Spleen (tissue), 7 donors: ENCODE data around the gene TNXB.
"Not testable (repeated sequence)": the region's sequence is repeated elsewhere in the genome, so short reads cannot be mapped to it uniquely, and the experiment has no call there.

Source experiments
- CTCF ChIP-seq, 11 experiments: fragments of 200-600 bp in 7 of 11; fragments of 450-650 bp in 4 of 11; sonication (generic) in 4 of 11; IDR thresholded peaks in 8 of 11; conservative IDR thresholded peaks in 3 of 11; 1 replicate in 7 of 11; 2 replicates in 4 of 11; pipeline versions ENCODE4 v1.4.0 to v1.8.0; 2016 to 2021; ENCODE audit warnings: antibody characterized with exemption in 11 of 11, inconsistent platforms in 4 of 11, mild to moderate bottlenecking in 1 of 11
- POLR2A ChIP-seq, 3 donors: fragments of 450-650 bp; IDR thresholded peaks; one replicate each; pipeline ENCODE4 v1.5.1; 2017; ENCODE audit warnings: antibody characterized with exemption in 3 of 3, mild to moderate bottlenecking in 1 of 3
- POLR2AphosphoS5 ChIP-seq, 3 donors: sonication (generic); formaldehyde crosslinking; IDR thresholded peaks; one replicate each; pipeline ENCODE4 v1.5.1; 2017; ENCODE audit warnings: antibody characterized with exemption in 3 of 3
- donor health status: DM: no; HTN: no; CAD: no; lungs with moderate emphysema.
- donor health status: DM: no; HTN: no; CAD: no.
- donor health status: DM: no; HTN: no; CAD: no.

- not testable (repeated sequence) for TF ChIP-seq POLR2A (IDR thresholded peaks at IDR 0.05); CTCF (IDR thresholded peaks at IDR 0.05 in 8 of 11, conservative IDR thresholded peaks at IDR 0.05 in 3 of 11); POLR2AphosphoS5 (IDR thresholded peaks at IDR 0.05)
These were observed 73.7 kb downstream of the TNXB start for GRCh38 chr6:32035283-32036013.
